NCI-H1694 (cell line): ENCODE results near the gene CYP39A1.

Experiments used
- DNase-seq: peaks from one replicate; lab custom pipeline; 2025; lab: John Stamatoyannopoulos, UW

The CYP39A1 gene

GRCh38 chr6:46511320-46511719 lies 141.3 kb downstream of the CYP39A1 start:
- no peak for DNase-seq

GRCh38 chr6:46510651-46511050 lies 142.0 kb downstream of the CYP39A1 start:
- no peak for DNase-seq

- no peak for DNase-seq
Observed at GRCh38 chr6:46509981-46510510, 142.6 kb downstream of the CYP39A1 start.

GRCh38 chr6:46509063-46509462 lies 143.6 kb downstream of the CYP39A1 start:
- DNase-seq: no peak

DNA sequence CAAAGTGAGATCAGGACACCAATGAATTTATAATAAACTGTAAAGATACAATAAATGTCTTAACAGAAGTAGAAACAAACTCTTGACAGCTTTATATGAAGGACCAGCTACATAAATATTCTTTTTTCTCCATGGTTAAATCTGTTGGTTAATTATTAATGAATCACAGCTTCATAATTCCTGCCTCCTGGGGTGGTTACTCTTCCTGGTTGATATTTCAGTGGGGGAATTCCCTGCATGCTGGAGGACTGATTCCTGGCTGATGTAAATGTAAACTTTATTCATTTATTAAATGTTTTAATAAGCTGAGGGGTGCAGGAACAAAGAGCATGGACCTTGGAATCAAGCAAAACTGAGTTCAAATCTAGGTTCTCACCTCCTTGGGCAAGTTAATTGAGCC lies 145.2 kb downstream of the CYP39A1 start:
- no peak for DNase-seq

- no peak for DNase-seq
Observed at GRCh38 chr6:46505693-46506512, 146.7 kb downstream of the CYP39A1 start.

DNA sequence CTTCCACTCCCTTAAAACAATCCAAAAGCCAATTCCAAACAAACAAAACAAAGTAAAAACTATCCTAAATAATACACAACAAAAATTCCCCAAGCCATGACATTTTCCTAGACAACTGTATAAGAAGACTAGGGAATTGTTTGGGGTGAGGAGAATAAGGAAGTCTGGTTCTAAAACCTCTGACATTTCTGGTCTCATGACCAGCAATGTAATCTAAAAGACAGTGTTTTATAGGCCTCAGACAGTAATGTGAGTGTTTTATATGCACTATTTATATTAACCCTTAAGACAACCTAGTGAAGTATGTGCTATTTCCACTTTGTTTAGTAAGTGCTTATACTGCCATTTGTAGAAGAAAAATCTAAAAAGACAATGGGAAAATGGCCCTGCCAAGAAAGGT lies 148.4 kb downstream of the CYP39A1 start:
- DNase-seq: no peak

DNA sequence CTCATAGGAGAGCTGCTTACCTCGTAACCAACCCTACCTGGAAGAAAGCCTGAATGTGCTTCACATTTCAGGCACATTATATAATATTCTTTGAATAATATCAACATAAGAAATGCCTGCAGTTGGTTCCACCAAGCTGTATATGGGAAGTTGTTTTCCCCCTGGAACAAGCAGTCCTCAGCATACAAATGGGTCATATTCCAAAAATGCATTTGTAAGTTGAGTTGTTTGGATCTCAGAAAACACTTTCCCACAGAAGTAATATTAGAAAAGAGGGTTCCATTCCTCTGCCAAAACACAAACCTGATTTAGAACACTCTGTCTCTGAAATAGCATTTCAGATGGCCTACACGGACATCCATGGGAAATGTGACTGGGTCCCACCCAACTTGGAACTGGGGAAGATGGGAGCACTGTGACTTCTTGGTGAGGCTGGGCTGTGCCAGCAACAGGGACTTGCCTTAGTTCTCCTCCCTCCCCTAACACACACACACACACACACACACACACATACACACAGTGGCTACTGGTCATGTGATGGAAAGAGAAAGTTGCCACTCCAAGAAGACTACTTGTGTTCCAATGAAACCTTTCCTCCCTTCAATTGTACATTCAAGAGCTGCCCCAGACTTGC lies 150.0 kb downstream of the CYP39A1 start:
- no peak for DNase-seq

GRCh38 chr6:46501136-46502089 lies 151.2 kb downstream of the CYP39A1 start:
- DNase-seq: no peak

DNA sequence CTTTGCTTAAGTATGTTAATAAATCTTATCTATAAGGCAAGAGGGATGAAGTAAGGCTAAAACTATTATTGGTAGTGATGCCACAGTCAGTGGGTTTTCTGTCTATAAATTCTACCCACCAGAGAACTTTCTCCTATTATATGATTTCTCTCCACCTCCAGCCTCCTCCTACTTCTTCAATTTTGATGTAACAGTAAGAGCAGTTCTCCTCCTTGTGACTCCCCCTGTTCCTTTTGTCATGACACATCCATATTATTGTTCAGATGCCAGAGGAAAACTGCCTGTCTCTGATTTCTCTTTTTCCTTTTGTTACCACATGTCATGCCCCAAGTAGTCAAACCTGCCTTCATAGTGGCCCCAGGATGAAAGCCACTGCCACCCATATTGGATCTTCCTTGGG lies 152.2 kb downstream of the CYP39A1 start:
- no peak for DNase-seq
